DMS 273 (cell line): Measurements from ENCODE around the gene FANCI.
A peak's percentile ranks its signal among the peaks of the same experiment; 100 is the strongest.

ENCODE experiments used
- DNase-seq: peaks from one replicate; lab custom pipeline; 2025; ENCODE audit not compliant: unreplicated experiment; lab: John Stamatoyannopoulos, UW

The FANCI gene

DNA sequence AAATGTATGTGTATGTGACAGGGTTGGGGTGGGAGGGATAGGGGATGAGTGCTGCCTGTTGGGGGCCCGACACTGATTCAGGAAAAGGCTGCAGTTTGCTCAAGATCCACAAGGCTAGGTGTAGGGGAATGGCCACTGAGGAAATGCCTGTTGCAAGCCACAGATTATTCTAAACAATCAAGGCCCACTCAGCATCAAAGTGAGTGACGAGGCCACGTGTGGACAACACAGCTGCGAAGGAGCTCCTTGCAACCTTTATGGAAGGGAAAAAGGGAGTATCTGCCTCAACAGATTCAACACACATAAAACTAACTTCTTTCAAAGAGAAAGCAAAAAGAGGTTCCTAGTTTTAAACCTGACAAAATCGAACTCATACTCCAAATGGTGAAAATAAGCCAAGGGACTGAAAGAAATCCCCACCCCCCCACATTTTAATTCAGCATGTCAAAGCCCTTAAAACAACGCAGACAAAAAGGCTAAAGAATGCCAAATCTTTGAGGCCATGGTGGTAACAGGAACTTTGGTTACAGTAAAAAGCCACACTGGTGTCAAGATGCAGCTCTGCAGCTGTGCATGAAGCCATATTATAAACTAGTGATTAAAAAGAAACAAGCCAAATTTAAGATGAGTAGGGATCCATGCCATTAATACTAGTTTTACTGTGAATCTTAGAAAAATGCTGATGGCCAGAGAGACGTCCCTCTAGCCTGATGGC lies 87.3 kb downstream of the FANCI start:
- DNase-seq = no peak

DNA sequence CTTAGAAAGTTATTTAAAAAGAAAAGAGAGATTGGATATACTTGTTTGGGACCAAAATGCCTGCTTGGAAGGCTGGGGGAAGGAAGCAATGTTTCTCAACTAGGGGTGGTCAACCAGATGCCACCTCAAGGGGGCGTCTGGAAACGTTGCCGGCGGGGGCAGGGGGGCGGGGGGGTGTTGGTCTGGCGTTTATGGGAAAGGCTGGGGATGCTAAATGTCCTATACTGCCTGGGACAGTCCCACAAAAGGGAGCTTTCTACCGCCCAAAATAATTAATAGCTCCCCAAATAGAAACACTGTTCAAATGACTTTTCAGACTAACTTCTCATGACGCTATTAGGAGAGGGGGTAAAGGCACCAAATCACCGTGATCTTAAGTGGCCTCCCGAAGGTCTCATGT lies 88.7 kb downstream of the FANCI start:
- peak; percentile 64 for DNase-seq

DNA sequence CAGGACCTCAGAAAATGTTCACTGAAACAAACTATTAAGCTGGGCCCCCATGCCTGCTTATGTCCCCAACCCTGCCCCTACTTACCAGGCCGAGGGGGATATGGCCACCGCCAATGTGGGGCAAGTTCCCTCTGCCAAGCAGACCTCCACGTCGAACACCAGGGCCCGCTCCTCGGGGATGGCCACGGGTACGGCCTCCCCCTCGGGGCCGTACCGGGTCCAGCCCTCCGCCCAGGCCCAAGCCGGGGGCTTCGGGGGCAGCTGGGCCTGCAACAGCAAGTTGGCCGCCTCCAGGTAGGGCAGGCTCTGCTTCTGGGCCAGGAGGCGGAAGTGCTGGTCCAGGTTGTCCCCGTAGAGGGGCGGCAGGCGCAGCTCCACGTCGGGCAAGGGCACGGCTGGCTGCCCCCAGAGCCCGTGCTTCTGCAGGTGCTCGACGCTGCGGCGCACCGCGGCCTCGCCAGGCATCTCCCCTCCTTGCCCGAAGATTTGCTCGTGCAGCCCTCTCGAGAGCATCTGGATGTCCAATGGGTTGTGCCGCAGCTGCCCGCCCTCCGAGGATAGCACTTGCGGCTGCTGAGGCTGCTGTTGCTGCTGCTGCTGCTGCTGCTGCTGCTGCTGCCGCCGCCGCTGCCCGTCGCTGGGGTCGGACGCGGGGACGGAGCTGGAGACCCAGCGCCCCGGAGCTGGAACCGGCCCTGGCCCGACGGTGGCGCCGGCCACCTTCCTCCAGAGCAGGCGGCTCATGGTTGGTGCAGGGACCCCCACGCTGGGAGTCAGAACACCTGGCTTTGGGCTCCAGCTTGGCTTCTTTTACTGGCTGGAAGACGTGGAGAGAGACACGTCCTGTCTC lies 89.5 kb downstream of the FANCI start:
- no peak for DNase-seq

DNA sequence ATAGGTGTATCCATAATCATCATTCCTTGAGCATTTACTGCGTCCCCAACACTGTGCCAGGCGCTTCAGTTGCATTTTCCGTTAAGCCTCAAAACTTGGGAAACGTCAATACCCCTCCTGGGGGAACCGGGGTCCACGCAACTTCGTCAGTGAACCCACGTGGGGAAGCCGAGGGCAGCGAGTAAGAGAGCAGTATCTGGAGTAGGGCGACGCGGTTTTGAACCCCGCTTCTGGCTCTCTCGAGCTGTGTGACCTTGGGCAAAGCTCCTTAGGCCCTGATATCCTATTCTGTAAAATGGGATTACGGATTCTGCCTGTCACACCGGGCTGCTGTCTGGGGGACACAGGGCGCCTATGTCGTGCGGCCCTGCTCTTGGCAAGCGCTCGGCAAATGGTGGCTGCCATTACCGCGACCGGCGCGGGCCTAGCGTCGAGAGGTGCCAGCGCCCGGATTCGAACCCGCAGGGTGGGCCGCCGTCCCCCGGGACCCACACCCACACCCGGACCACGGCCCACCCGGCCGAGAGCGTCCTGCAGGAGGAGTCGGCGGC lies 90.3 kb downstream of the FANCI start:
- peak; percentile 77 for DNase-seq

DNA sequence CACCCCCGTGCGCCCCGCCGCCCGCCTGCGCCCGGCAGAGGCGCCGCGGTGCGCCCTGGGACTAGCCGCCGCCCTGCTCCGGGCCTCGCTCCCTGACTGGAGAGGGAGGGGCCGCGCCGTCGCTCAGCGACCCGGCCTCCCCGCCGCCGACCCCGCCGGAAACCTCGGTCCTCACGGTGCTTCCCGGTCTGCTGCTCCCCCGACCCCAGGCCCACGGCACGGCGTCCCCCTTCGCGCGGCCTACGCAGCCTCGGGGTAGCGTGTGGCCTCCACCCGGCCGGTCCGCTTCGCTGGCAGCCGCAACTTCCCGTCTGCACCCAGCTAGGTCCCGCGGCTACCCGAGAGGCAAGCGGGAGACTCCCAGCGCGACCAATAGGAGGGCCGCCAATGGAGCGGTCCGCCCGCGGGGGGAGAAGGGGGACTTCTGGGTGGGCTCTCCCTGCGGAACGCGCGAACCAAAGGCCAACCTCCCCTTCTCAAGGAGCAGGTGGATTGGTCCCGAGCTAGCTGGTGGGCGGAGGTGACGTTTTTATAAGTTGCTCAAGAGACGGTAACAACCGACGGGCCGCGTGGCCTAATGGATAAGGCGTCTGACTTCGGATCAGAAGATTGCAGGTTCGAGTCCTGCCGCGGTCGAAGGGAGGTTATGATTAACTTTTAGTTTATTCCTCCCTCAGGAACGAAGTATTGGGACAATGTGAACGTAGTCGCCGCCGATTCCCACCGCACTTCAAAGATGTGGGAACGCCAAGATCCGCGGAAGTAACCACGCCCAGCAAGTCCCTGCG lies 90.9 kb downstream of the FANCI start, which contains the start of gene POLG:
TSS of gene POLG (minus strand) at position 315 of the 788 bp plus-strand sequence. CDS start 1,070 bp downstream, outside the sequence.
- peak; percentile 98 for DNase-seq

DNA sequence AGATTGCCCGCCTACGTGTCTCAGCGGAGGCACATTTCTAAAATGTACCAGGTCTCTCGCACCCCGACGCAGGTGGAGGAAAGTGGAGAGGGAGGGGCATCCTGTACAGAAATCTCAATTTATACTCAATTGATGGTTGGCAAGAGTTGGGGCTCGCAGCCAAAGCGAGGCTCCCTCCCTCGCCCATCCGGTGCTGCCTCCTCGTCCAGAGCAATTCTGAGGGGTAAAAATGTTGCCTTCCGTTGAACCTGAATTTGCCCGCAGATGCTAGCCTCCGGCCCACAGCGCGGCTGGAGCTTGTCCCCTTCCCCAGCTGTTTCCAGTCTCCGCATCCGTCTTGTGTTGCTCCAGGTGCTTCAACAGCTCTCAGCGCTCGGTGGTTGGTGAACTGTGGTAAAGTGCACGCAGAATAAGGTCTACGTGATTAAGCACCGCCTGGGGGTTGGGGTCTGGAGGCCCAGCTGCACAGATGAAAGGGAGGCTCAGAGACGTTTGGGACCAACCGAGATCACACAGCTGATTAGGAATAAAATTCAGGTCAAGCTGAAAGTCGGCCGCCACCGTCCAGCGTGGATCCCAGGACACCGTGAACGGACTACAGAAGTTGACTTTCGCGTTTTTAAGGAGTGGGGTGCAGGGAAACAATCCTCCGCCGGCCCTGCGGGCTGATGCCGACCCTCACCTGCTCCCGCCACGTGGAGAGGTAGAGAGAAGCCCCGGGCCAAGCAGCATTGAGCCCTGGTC lies 91.7 kb downstream of the FANCI start:
- no peak for DNase-seq

DNA sequence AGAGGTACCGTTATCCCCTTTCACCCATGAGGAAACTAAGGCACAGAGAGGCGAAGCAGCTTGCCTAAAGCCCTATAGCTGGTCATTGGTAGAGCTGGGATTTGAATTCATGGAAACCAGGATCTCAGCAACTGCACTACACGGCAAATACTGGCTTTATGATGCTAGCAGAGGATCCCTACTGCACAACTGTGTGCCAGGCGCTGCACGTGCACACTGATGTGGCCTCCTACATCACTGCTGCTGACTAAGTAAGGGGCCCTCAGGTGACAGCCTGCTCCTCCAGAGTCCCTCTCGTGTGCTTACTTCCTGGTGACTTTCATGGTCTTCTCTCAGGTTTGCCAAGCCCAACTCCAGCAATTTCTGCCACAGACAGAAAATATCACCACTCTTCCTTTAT lies 94.3 kb downstream of the FANCI start:
- DNase-seq = no peak

DNA sequence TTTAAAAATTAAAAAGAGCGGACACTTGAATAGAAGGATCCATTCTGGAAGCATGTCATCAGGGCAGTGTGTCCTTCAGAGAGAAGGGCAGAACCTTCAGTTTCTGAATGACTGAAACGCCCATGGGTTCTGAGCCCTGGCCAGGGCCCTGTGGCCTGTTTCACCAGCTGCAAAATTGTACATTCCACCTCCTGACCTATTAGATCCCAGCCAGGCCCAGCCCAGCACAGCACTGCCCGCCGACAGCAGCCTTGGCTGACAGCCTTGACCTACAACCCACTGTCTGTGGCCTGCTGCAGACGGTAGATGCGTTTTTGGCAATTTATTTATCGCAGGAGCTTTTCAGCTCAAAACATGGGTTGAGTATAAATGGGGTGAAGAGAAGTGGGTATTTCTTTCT lies 96.8 kb downstream of the FANCI start:
- DNase-seq = no peak

DNA sequence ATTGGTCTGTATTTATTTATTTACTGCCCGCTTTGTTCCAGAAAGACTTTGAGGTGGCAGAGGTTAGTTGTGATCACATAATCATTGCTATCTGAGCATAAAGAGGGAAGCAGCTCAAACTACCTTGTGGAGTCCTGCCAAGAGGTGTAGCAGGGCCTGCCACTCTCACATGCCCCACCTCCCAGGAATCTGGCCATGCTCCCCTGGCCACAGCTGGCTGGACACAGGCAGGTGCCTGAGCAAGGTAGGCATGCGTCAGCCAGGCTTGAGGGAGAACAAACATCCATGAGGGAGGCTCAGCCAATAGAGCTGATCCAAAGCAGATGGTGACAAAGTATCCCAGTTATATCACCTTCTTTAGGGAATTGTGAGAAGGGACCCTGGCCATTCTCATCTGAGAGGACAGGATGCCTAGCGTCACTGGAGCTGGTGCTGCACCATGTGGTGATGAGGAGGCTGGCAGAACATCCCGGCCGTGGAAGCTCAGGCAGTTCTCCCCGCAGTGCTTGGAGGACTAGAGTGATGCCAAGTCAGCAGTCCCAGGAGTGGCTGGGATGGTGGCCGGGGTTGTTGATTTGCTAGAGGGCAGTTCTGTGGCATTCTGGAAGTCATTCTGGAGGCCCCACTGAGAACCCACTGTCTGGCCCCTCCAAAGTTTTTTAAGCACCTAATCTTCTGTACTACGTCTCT lies 97.7 kb downstream of the FANCI start:
- DNase-seq = no peak

DNA sequence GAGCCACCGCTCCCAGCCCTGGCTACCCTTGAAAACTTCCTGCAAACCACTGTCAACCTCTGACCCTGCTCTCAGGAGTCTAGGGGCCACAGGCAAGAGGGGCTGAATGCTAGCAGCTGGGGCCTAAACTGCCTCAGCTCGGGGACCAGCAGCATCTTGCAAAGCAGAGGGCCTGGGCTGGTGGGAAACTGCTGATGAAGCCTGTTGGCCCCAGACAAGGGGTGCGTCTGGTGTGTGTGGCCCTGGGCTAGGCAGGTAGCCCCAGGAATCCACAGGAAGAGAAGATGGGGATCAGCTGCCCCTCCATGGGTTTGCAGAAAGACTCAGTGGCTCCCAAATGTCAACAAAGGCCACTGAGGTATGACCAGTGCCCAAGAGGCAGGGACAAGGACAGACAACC lies 99.1 kb downstream of the FANCI start:
- no peak for DNase-seq

DNA sequence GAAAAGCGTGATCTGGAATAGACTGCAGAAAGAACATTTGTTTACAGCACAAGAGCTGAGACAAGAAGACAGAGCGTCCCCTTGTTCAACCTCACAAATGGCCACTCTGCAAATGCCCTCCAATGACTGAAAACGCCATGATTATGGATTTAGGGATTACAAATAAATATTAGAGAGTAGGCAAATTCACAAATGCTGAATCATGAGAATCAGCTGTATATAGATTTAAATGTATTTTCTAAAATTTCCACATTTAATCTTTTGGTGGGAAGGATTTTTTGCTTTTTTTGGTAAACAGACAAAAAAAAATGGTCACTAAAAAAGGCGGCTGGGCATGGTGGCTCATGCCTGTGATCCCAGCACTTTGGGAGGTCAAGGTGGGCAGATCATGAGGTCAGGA lies 101.5 kb downstream of the FANCI start:
- no peak for DNase-seq

DNA sequence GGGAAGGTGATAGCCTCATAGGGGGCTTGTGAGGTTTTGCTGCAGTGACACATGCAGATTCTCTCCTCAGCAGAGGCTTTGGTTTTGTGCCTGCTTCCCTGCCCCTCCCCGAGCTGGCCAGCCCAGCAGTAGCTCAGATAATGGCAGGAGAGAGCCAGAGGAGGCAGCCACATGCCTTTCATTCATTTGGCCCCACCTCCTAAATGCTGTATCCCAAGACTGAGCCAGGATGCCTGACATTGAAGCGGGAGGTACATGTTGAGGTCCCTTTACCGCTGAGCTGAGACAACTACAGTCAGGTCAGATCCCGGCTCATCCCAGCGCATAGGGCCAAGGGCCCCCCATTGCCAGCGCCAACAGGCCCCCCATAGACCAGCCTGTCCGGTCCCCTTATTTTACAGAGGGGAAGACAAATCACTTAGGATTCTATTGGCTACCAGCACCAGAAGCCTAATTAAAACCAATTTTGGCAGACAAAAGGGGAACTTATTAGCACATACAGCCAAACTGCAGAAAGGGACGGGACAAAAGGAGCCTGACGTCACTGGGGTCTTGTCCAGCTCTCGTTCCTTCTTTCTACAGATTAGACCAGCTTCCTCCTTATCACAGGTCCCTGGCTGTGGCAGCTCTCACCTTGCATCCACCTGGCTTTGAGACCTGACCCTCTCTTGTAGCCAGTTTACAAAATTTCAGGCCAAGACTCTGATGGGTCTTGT lies 102.9 kb downstream of the FANCI start:
- no peak for DNase-seq

DNA sequence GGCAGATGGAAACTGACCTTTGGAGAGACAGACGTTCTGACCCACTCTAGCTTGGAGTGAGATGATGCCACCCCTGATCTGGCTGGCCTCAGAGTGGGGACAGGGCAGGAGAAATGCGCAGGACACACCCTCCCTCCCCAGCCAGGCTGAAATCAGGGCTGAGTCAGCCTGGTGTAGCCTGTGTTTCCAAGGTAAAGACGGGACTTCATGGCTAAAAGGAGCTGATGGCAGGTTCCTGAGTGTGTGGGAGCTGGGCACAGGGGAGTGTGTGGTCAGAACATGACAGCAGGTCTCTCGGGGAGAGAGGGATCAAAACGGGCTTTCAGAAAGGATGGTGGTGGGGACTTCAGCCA lies 105.4 kb downstream of the FANCI start:
- DNase-seq = no peak

DNA sequence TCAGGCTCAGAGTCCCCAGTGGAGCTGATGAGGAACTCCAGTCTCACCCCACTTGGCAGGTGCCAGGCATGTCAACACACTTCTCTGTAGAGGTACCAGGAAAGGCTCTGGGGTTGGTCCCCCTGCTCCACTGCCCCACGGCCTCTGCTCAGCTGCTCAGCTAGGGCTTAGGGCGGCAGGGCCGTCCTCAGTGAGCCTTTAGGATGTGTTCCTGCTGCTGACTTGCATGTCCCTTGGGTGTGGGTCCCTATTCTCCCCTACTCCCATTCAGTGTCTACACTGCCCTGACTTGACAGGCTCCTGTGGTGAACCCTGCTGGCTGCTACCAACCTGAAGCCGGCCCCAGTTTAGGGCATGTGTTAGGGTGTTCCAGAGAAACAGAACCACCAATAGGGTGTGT lies 108.7 kb downstream of the FANCI start:
- no peak for DNase-seq

DNA sequence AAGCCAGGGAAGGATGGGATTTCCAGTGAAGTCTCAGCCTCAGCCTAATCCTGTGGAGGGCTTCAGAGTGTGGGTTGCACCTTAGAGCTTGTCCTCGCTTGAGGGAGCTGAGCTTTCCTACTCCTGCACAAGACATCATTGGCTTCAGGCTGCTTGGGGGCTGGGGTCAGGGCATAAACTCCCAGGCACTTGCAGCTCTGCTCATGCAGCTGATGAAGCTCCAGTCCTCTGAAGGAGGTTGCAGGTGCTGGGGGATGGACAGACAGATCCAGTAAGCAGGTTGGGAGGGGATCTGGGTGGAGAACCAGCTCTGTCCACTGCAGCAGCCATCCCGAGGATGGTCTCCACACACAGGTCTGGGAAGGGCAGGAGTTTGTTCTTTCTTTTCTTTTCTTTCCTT lies 110.2 kb downstream of the FANCI start:
- no peak for DNase-seq

DNA sequence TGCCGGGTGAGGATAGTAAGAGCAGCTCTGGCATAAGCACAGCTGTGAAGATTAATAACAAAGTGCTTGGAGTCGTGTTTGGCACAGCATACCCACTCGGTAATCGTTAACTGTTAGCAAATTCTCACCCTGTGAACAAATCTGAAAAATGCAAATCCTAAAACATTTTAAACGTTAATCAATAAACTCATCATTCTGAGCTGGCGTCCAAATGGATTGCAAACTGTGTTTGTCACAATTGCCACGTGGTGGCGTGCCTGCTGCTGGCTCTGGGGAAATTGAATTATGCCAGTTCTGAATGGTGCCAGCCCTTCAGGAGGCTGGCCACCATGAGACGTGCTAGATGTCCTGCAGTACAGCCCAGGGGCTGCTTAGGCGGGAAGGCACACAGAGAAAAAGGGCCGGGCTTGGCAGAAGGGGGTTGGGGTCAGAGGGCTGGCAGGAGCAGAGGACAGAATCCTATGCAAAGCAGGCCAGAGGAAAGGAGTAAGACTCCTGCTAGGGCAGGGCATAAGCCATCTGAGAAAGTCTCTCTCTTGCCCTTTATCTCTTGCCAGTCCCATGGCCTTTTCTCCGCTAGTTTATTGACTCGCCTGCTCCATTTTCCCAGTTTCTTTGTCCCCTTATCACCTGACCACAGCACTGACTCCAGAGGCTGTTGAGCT lies 113.0 kb downstream of the FANCI start:
- peak; percentile 54 for DNase-seq

DNA sequence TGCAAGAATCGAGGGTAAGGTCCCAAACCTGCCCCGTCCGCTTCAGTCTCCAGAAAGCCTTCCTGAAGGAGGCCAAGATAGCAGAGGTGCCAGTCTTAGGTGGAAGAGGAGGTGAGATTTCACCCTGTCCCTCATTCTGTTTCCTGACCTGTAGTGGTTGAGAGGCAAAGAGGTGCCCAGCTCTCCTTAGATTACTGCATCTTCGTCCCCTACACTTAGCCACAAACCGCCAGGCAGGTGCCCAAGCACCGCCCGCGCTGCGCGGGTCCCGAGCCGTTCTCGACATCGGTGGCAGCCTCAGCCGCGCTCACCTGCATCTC lies 114.6 kb downstream of the FANCI start:
- no peak for DNase-seq

DNA sequence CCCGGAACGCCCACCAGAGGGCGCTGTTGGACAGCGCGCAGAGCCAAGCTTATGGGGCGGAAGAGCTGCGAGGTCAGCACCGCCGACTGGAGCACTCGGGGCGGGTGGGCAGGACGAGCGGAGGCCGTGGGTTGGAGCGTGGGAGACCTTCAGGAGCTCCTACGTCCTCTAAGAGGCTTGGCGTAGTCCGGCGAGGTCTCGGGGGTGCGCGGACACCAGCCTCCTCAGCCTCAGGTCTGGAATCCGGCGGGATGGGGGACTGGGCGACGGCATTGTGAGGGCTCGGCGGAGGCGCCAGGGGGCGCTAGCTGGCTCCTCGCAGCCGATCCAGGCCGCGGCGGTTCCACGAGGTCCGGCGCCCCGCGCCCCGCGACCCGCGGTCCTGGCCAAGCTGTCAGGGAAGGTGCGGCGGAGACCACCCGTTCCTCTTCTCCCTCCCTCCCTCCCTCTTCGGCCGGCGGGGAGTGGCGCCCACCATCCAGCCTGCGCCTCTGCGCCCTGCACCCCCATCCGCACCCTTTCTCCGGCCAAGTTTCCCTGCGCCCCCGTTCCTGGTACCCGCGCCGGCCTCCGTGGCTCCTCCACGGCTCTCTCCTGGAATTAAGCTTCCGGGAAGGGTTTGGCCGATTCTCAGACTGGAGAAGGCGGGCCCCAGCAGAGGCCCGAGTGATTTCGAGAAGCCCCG lies 115.1 kb downstream of the FANCI start:
- peak; percentile 83 for DNase-seq
